Measurements from ENCODE around the gene ZNF621.

The ZNF621 gene

DNA sequence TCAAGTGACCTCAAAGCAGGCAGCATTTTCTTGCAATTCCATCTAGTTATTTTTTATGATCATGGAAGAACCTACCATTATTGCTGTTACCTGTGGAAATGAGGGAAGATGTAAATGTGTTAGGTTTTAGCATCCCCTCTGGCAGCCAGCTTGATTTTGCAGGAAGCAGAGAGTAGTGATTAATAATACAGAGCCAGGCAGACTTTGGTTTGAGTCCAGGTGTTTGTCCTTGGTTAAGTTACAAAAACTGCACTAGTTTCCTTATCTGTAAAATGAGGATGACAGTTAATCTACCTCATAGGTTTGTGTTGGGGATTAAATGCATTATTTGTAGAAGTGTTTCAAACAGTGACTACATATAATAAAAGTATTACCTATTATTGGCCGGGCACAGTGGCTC, 6.7 kb upstream of the ZNF621 start:
- no peaks in the 10 kb centered on the region for H3F3A ChIP-seq (ENCODE audit: control insufficient read depth, insufficient read depth)
- H3K9me3 ChIP-seq (ENCODE audit: control insufficient read depth, insufficient read depth, low read length): no peaks in the 10 kb centered on the region
- no peaks in the 10 kb centered on the region for H3K4me1 ChIP-seq (ENCODE audit: control insufficient read depth, low read length)
- H3K27ac ChIP-seq (ENCODE audit: low read depth, low read length): no peak overlapping the region
- H4K20me1 ChIP-seq (ENCODE audit: control insufficient read depth, insufficient read depth, low read depth, low read length): no peaks in the 10 kb centered on the region
- no peaks in the 10 kb centered on the region for H3K9me2 ChIP-seq (replicated peaks; ENCODE audit: control insufficient read depth, low read length)
- TF ChIP-seq, protein P1, sequence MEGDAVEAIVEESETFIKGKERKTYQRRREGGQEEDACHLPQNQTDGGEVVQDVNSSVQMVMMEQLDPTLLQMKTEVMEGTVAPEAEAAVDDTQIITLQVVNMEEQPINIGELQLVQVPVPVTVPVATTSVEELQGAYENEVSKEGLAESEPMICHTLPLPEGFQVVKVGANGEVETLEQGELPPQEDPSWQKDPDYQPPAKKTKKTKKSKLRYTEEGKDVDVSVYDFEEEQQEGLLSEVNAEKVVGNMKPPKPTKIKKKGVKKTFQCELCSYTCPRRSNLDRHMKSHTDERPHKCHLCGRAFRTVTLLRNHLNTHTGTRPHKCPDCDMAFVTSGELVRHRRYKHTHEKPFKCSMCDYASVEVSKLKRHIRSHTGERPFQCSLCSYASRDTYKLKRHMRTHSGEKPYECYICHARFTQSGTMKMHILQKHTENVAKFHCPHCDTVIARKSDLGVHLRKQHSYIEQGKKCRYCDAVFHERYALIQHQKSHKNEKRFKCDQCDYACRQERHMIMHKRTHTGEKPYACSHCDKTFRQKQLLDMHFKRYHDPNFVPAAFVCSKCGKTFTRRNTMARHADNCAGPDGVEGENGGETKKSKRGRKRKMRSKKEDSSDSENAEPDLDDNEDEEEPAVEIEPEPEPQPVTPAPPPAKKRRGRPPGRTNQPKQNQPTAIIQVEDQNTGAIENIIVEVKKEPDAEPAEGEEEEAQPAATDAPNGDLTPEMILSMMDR (IDR thresholded peaks at IDR 0.05; ENCODE audit: low read depth, low read length, poor library complexity, severe bottlenecking): no peak
- TF ChIP-seq EZH2phosphoT487 (IDR thresholded peaks at IDR 0.05; ENCODE audit: borderline replicate concordance, low read length): no peak
- no peaks in the 10 kb centered on the region for H3K79me2 ChIP-seq (ENCODE audit: control insufficient read depth, low read length)
- no peak overlapping the region for H3K4me3 ChIP-seq (ENCODE audit: low read length)
- no peaks in the 10 kb centered on the region for H3K36me3 ChIP-seq (ENCODE audit: control insufficient read depth, low read length)
- H3K27me3 ChIP-seq (ENCODE audit: control insufficient read depth, low read length): no peaks in the 10 kb centered on the region
- H3K4me2 ChIP-seq (ENCODE audit: low read length): no peak overlapping the region

DNA sequence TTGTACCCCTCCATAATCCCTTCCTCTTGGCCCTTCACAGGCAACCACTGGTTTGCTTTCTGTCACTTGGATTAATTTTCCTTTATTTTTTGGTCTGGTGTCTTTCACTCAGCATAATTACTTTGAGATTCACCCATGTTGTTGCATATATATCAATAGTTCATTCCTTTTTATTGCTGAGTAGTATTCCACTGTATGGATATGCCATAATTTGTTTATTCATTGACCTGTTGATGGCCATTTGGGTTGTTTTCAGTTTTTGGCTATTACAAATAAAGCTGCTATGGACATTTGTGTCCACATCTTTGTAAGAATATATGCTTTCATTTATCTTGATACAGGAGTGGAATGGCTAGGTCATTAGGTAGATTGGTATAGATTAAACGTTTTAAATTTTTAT, 5.9 kb upstream of the ZNF621 start:
- Histone ChIP-seq H3K9me3 (ENCODE audit: control insufficient read depth, insufficient read depth, low read length) (no peaks in the 10 kb centered on the region), H3K4me1 (ENCODE audit: control insufficient read depth, low read length) (peaks cover under 1% of the 10 kb centered on the region), H3F3A (ENCODE audit: control insufficient read depth, insufficient read depth) (no peaks in the 10 kb centered on the region), H3K4me2 (ENCODE audit: low read length) (no peak overlapping the region), H3K36me3 (ENCODE audit: control insufficient read depth, low read length) (no peaks in the 10 kb centered on the region), H3K4me3 (ENCODE audit: low read length) (no peak overlapping the region), H4K20me1 (ENCODE audit: control insufficient read depth, insufficient read depth, low read depth, low read length) (no peaks in the 10 kb centered on the region), H3K27me3 (ENCODE audit: control insufficient read depth, low read length) (no peaks in the 10 kb centered on the region), H3K9me2 (replicated peaks; ENCODE audit: control insufficient read depth, low read length) (no peaks in the 10 kb centered on the region), H3K79me2 (ENCODE audit: control insufficient read depth, low read length) (no peaks in the 10 kb centered on the region), H3K27ac (ENCODE audit: low read depth, low read length) (no peak overlapping the region)
- TF ChIP-seq, protein P1 (IDR thresholded peaks at IDR 0.05; ENCODE audit: low read depth, low read length, poor library complexity, severe bottlenecking): no peak
- TF ChIP-seq EZH2phosphoT487 (IDR thresholded peaks at IDR 0.05; ENCODE audit: borderline replicate concordance, low read length): no peak

DNA sequence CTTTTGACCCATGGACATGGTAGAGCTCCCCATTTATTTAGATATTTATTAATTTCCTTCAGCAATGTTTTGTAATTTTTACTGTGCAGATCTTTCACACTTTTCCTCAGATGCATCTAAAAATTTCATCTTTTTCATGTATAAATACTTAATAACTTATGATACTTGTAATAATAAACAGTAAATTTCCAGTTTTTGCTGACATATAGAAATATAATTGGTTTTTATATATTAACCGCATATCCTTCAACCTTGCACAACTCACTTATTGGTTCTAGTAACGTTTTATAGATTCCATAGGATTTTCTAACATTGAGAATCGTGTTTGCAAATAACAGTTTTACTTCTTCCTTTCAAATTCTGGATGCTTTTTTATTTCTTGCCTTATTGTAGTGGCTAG, 3.5 kb upstream of the ZNF621 start:
- Histone ChIP-seq H3K27me3 (ENCODE audit: control insufficient read depth, low read length) (no peaks in the 10 kb centered on the region), H4K20me1 (ENCODE audit: control insufficient read depth, insufficient read depth, low read depth, low read length) (no peaks in the 10 kb centered on the region), H3K4me3 (ENCODE audit: low read length) (no peak overlapping the region), H3K9me2 (replicated peaks; ENCODE audit: control insufficient read depth, low read length) (no peaks in the 10 kb centered on the region), H3K9me3 (ENCODE audit: control insufficient read depth, insufficient read depth, low read length) (no peaks in the 10 kb centered on the region), H3K36me3 (ENCODE audit: control insufficient read depth, low read length) (peaks cover 3% of the 10 kb centered on the region; the same call in 1 of the 2 replicates), H3K4me2 (ENCODE audit: low read length) (no peak overlapping the region), H3K79me2 (ENCODE audit: control insufficient read depth, low read length) (peaks cover 14% of the 10 kb centered on the region), H3K4me1 (ENCODE audit: control insufficient read depth, low read length) (peaks cover 20% of the 10 kb centered on the region), H3F3A (ENCODE audit: control insufficient read depth, insufficient read depth) (no peaks in the 10 kb centered on the region), H3K27ac (ENCODE audit: low read depth, low read length) (no peak overlapping the region)
- TF ChIP-seq EZH2phosphoT487 (IDR thresholded peaks at IDR 0.05; ENCODE audit: borderline replicate concordance, low read length): no peak
- TF ChIP-seq, protein P1 (IDR thresholded peaks at IDR 0.05; ENCODE audit: low read depth, low read length, poor library complexity, severe bottlenecking): no peak

Data from DOHH2 (cell line).